ENCODE measurements around the gene CDC25A.
A peak's percentile ranks its signal among the peaks of the same experiment; 100 is the strongest.

The CDC25A gene

DNA sequence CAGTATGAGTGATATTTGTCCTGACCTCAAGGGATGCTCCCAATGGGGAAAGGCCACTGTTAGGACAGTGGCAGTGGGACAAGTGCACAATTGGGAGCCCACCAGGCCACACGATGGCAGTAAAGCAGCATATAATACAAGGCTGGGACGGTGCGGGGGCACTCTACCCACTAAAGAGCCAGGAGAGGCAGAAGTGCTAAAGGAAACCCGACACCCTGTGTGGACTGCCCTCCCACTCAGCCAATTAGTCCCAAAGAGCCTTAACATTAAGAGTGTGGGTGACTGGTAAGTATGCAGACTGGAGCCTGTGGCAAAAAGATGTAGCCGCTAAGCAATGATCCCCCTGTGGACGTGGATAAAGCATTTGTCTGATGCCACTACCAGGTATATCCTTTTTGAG lies 44.5 kb upstream of the CDC25A start:
- peaks cover 40% of the 10 kb centered on the region for H3K4me1 ChIP-seq (ENCODE audit: insufficient read depth, low read length, severe bottlenecking)
- no peaks in the 10 kb centered on the region for H3K9me3 ChIP-seq (ENCODE audit: low read length)
- TF ChIP-seq EZH2 (IDR thresholded peaks at IDR 0.05; ENCODE audit: borderline replicate concordance, low read length): no peak
- TF ChIP-seq, protein P1, sequence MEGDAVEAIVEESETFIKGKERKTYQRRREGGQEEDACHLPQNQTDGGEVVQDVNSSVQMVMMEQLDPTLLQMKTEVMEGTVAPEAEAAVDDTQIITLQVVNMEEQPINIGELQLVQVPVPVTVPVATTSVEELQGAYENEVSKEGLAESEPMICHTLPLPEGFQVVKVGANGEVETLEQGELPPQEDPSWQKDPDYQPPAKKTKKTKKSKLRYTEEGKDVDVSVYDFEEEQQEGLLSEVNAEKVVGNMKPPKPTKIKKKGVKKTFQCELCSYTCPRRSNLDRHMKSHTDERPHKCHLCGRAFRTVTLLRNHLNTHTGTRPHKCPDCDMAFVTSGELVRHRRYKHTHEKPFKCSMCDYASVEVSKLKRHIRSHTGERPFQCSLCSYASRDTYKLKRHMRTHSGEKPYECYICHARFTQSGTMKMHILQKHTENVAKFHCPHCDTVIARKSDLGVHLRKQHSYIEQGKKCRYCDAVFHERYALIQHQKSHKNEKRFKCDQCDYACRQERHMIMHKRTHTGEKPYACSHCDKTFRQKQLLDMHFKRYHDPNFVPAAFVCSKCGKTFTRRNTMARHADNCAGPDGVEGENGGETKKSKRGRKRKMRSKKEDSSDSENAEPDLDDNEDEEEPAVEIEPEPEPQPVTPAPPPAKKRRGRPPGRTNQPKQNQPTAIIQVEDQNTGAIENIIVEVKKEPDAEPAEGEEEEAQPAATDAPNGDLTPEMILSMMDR (IDR thresholded peaks at IDR 0.05; ENCODE audit: low read length): peak; percentile 94
- H3K79me2 ChIP-seq (ENCODE audit: insufficient read depth, low read length): no peaks in the 10 kb centered on the region
- no peaks in the 10 kb centered on the region for H3K36me3 ChIP-seq (ENCODE audit: insufficient read depth, low read length)
- H3K4me3 ChIP-seq (ENCODE audit: low read depth, low read length, poor library complexity, severe bottlenecking): peak overlapping the region; percentile 29
- no peaks in the 10 kb centered on the region for H3K9me2 ChIP-seq (ENCODE audit: low read depth, low read length)
- no peaks in the 10 kb centered on the region for H4K20me1 ChIP-seq (ENCODE audit: insufficient read depth, low read length)
- H3K9ac ChIP-seq (ENCODE audit: low read length): no peak overlapping the region; the same call in 1 of the 2 replicates
- H3K27me3 ChIP-seq (ENCODE audit: insufficient read depth, low read length): no peaks in the 10 kb centered on the region
- H3F3A ChIP-seq (ENCODE audit: insufficient read depth, low read length): no peaks in the 10 kb centered on the region
- peak overlapping the region; percentile 32; the same call in 1 of the 2 replicates for H2AFZ ChIP-seq (ENCODE audit: low read length)
- peak overlapping the region; percentile 50 for H3K4me2 ChIP-seq (ENCODE audit: low read length)
- no peak overlapping the region for H3K27ac ChIP-seq (ENCODE audit: low read depth, low read length, poor library complexity, severe bottlenecking)

- no peak overlapping the region for H2AFZ ChIP-seq (ENCODE audit: low read length)
- peak overlapping the region; percentile 50; the same call in 1 of the 2 replicates for H3K4me2 ChIP-seq (ENCODE audit: low read length)
Observed at GRCh38 chr3:48232232-48232631, 44.0 kb upstream of the CDC25A start.

GRCh38 chr3:48226939-48227338 lies 38.7 kb upstream of the CDC25A start:
- Histone ChIP-seq H3K9me2 (ENCODE audit: low read depth, low read length) (no peaks in the 10 kb centered on the region), H3K4me2 (ENCODE audit: low read length) (peak overlapping the region; percentile 39; the same call in 1 of the 2 replicates), H3K27me3 (ENCODE audit: insufficient read depth, low read length) (no peaks in the 10 kb centered on the region), H3K4me1 (ENCODE audit: insufficient read depth, low read length, severe bottlenecking) (peaks cover 63% of the 10 kb centered on the region), H2AFZ (ENCODE audit: low read length) (no peak overlapping the region), H3K79me2 (ENCODE audit: insufficient read depth, low read length) (no peaks in the 10 kb centered on the region), H3K27ac (ENCODE audit: low read depth, low read length, poor library complexity, severe bottlenecking) (peak overlapping the region; percentile 96), H3K9me3 (ENCODE audit: low read length) (no peaks in the 10 kb centered on the region), H3F3A (ENCODE audit: insufficient read depth, low read length) (no peaks in the 10 kb centered on the region; the same call in 1 of the 2 replicates), H3K4me3 (ENCODE audit: low read depth, low read length, poor library complexity, severe bottlenecking) (no peak overlapping the region), H4K20me1 (ENCODE audit: insufficient read depth, low read length) (no peaks in the 10 kb centered on the region), H3K9ac (ENCODE audit: low read length) (no peak overlapping the region), H3K36me3 (ENCODE audit: insufficient read depth, low read length) (no peaks in the 10 kb centered on the region)
- no peak for TF ChIP-seq EZH2 (IDR thresholded peaks at IDR 0.05; ENCODE audit: borderline replicate concordance, low read length)
- TF ChIP-seq, protein P1 (IDR thresholded peaks at IDR 0.05; ENCODE audit: low read length): no peak

More at GRCh38 chr3:48232232-48232631, 44.0 kb upstream of the CDC25A start:
- TF ChIP-seq, protein P1 (IDR thresholded peaks at IDR 0.05; ENCODE audit: low read length): no peak
- no peak for TF ChIP-seq EZH2 (IDR thresholded peaks at IDR 0.05; ENCODE audit: borderline replicate concordance, low read length)
- no peaks in the 10 kb centered on the region for H3K79me2 ChIP-seq (ENCODE audit: insufficient read depth, low read length)
- H3K9ac ChIP-seq (ENCODE audit: low read length): peak overlapping the region; percentile 6; the same call in 1 of the 2 replicates
- H3K4me3 ChIP-seq (ENCODE audit: low read depth, low read length, poor library complexity, severe bottlenecking): no peak overlapping the region
- no peaks in the 10 kb centered on the region for H4K20me1 ChIP-seq (ENCODE audit: insufficient read depth, low read length)
- no peaks in the 10 kb centered on the region for H3K9me3 ChIP-seq (ENCODE audit: low read length)
- peaks cover 43% of the 10 kb centered on the region for H3K4me1 ChIP-seq (ENCODE audit: insufficient read depth, low read length, severe bottlenecking)
- no peaks in the 10 kb centered on the region for H3F3A ChIP-seq (ENCODE audit: insufficient read depth, low read length)
- no peaks in the 10 kb centered on the region for H3K27me3 ChIP-seq (ENCODE audit: insufficient read depth, low read length)
- H3K36me3 ChIP-seq (ENCODE audit: insufficient read depth, low read length): no peaks in the 10 kb centered on the region
- H3K27ac ChIP-seq (ENCODE audit: low read depth, low read length, poor library complexity, severe bottlenecking): peak overlapping the region; percentile 75
- H3K9me2 ChIP-seq (ENCODE audit: low read depth, low read length): no peaks in the 10 kb centered on the region
